GM12865 (cell line): ENCODE data around the gene CD47.

Source experiments
- DNase-seq: peaks from one replicate; pipeline ENCODE4 v3.0.0; 2010; ENCODE audit warnings: low read depth
- H3K4me3 ChIP-seq: 2 replicates; pipeline ENCODE4 v1.5.1; 2011; ENCODE audit warnings: mild to moderate bottlenecking, low read depth, low read length, control low read depth
- CTCF ChIP-seq: IDR thresholded peaks from 2 replicates; pipeline ENCODE4 v1.5.1; 2011; ENCODE audit warnings: low read length, control low read depth, low read depth, inconsistent platforms; ENCODE audit not compliant: insufficient read depth; ENCODE audit errors: missing control alignments

Gene CD47

GRCh38 chr3:108098003-108098370 lies 7.2 kb upstream of the CD47 start:
- H3K4me3 ChIP-seq, result no peak overlapping the region
- TF ChIP-seq CTCF, result no peak
- DNase-seq, result no peak

- no peak overlapping the region for H3K4me3 ChIP-seq
- DNase-seq, result no peak
- no peak for TF ChIP-seq CTCF
Measured at GRCh38 chr3:108097322-108098002, 6.6 kb upstream of the CD47 start.

- H3K4me3 ChIP-seq, result no peak overlapping the region
- no peak for DNase-seq
- TF ChIP-seq CTCF, result no peak
Measured at GRCh38 chr3:108096532-108097321, 5.9 kb upstream of the CD47 start.

GRCh38 chr3:108093616-108094015 lies 2.8 kb upstream of the CD47 start:
- DNase-seq, result no peak
- no peak overlapping the region for H3K4me3 ChIP-seq
- no peak for TF ChIP-seq CTCF

DNA sequence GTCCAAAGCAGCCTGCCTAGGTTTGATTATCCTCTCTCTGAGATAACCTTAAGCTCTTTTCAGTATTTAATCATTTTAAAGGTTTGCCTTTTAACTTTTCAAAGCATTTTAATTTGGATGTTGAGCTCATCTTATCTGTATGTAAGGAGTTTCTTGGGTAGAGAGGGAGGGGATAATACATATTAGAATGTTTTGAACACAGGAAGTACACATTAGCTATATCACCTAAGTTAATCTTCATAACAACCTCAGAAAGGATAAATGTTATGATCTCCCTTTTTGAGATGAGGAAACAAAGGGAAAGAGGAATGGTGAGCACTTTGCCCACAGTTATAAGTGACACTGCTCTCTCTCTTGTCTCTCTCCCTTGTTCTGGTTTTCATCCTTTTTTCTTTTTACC lies 2.2 kb upstream of the CD47 start:
- TF ChIP-seq CTCF, result no peak
- H3K4me3 ChIP-seq, result no peak overlapping the region
- no peak for DNase-seq

DNA sequence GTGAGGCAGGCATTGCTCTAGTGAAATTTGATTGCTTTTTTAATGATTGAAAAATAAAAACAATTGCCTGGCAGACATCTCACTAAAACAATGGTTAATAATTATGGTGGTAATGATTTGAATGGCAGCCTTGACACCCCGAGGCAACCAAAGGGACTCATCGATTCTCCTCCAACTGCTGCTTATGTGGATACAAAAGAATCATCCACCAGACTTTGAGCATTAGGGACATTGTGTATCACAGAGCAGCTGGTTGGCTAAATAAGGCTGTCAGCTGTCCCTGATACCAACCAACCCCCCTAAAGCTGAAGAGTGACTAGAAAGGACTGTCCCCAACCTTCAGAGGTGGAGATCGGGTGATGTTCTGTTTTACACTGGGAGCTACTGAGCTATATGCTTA lies 1.7 kb upstream of the CD47 start:
- no peak overlapping the region for H3K4me3 ChIP-seq
- no peak for TF ChIP-seq CTCF
- DNase-seq, result no peak
